Measurements from ENCODE around the gene NUTM2G. TPM values are rescaled to one million over a fixed set of nuclear protein-coding genes. Genes with fewer than 3 reads are reported as not detected.
A peak's percentile ranks its signal among the peaks of the same experiment; 100 is the strongest.
"Not testable (repeated sequence)": the region's sequence is repeated elsewhere in the genome, so short reads cannot be mapped to it uniquely, and the experiment has no call there.

The NUTM2G gene
- not detected for total RNA-seq
- polyA plus RNA-seq, result under 1 TPM in 1 of 2 donors, not detected in 1; 0.08 TPM

DNA sequence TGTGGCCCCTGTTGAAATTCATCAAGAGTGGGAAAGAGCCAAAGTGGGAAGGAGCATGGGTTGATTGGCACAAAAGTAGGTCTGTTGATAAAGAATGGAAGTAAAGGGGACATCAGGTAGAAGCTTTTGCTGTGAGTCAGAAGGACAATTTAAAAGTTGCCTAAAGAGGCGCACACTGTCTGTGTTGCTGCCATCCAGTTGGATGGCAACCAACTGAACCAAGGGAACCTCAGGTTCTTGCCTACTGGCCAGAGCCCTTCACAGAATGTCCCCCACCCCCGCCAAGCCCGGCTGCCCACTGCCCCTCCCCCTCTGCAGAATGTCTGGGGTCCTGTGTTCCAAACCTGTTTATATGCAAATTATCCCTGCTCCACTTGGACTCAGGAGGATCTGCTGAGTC, at the start of gene NUTM2G:
TSS of gene NUTM2G (plus strand) at position 301 of the 400 bp plus-strand sequence. CDS start 182 bp downstream, outside the sequence.
- H3K9me3 Mint-ChIP-seq; H3K27ac ChIP-seq (ENCODE audit: low read depth, low read length); POLR2A ChIA-PET (ENCODE audit: partially characterized antibody); H3K9me3 ChIP-seq (ENCODE audit: control insufficient read depth in 1 of 2, low read length in 2 of 2); DNase-seq; H3K4me1 ChIP-seq (ENCODE audit: insufficient read depth, low read length); intact Hi-C loops (cut with micrococcal nuclease); H3K4me1 Mint-ChIP-seq; H3K27me3 Mint-ChIP-seq; H3K27ac Mint-ChIP-seq; CTCF ChIA-PET (ENCODE audit: partially characterized antibody); H3K27me3 ChIP-seq (ENCODE audit: insufficient read depth, low read length); H3K4me3 ChIP-seq (ENCODE audit: low read length in 2 of 2); H3K4me3 Mint-ChIP-seq; H3K36me3 Mint-ChIP-seq; H3K36me3 ChIP-seq (ENCODE audit: insufficient read depth, low read length): not testable (repeated sequence)

- Histone ChIP-seq H3K4me1 (ENCODE audit: insufficient read depth, low read length) (no peaks in the 10 kb centered on the region), H3K4me3 (ENCODE audit: low read length in 2 of 2) (no peak overlapping the region), H3K27ac (ENCODE audit: low read depth, low read length) (no peak overlapping the region), H3K9me3 (ENCODE audit: control insufficient read depth in 1 of 2, low read length in 2 of 2) (no peaks in the 10 kb centered on the region), H3K27me3 (ENCODE audit: insufficient read depth, low read length) (no peaks in the 10 kb centered on the region), H3K36me3 (ENCODE audit: insufficient read depth, low read length) (no peaks in the 10 kb centered on the region)
- no peak overlapping the region for H3K4me3 Mint-ChIP-seq
- H3K9me3 Mint-ChIP-seq, result peaks cover 0 to 5% (median 3%) of the 10 kb centered on the region in 8 donors
- no peak overlapping the region for H3K27ac Mint-ChIP-seq
- H3K27me3 Mint-ChIP-seq, result peaks cover 2 to 3% of the 10 kb centered on the region in 2 donors
- H3K36me3 Mint-ChIP-seq, result peaks cover 8 to 27% of the 10 kb centered on the region in 2 donors
- intact Hi-C loops (cut with micrococcal nuclease), result no loop called here
- POLR2A ChIA-PET (ENCODE audit: partially characterized antibody), result no interaction called here
- no peaks in the 10 kb centered on the region for H3K4me1 Mint-ChIP-seq
- CTCF ChIA-PET (ENCODE audit: partially characterized antibody), result no interaction called here
- no peak for DNase-seq
These were observed 44.7 kb upstream of the NUTM2G start for GRCh38 chr9:96883922-96884321.

DNA sequence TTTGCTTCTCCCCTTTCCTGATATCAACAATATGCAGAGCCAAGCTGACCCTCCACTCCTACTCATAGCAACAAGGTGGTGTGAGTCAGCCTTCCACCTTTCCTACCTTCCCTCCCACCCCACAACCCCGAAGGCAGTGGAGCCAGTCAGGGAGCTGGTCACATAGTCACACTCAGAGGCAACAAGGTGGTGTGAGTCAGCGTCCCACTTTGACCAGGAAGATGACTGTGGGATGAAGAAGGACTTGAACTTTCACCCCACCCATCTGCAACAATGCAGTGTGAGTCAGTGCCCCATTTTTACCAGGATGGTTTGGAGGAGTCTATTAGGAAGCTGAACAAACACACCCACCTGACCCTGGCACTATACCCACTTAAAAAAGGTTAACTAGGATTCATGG, 44.2 kb upstream of the NUTM2G start:
- H3K4me3 Mint-ChIP-seq, result no peak overlapping the region
- H3K4me1 Mint-ChIP-seq, result no peaks in the 10 kb centered on the region

GRCh38 chr9:96885424-96885823, 43.2 kb upstream of the NUTM2G start:
- Mint-ChIP-seq H3K36me3 (peaks cover 12 to 34% of the 10 kb centered on the region in 2 donors), H3K4me1 (no peaks in the 10 kb centered on the region), H3K4me3 (peak overlapping the region in 1 of 8 donors; percentile 21), H3K27me3 (no peaks in the 10 kb centered on the region), H3K27ac (no peak overlapping the region), H3K9me3 (peaks cover 0 to 4% (median 3%) of the 10 kb centered on the region in 8 donors)
- POLR2A ChIA-PET (ENCODE audit: partially characterized antibody), result no interaction called here
- no peak overlapping the region for H3K4me3 ChIP-seq (ENCODE audit: low read length in 2 of 2)
- H3K4me1 ChIP-seq (ENCODE audit: insufficient read depth, low read length), result no peaks in the 10 kb centered on the region
- DNase-seq, result no peak
- H3K9me3 ChIP-seq (ENCODE audit: control insufficient read depth in 1 of 2, low read length in 2 of 2), result no peaks in the 10 kb centered on the region
- intact Hi-C loops (cut with micrococcal nuclease), result no loop called here
- H3K27me3 ChIP-seq (ENCODE audit: insufficient read depth, low read length), result no peaks in the 10 kb centered on the region
- no peak overlapping the region for H3K27ac ChIP-seq (ENCODE audit: low read depth, low read length)
- CTCF ChIA-PET (ENCODE audit: partially characterized antibody), result interaction anchor here (1.1 kb wide), 1 partner anchor 29 kb away, joined by 3 read pairs; no protein-coding TSS in a partner anchor
- no peaks in the 10 kb centered on the region for H3K36me3 ChIP-seq (ENCODE audit: insufficient read depth, low read length)

More for the DNA sequence above, 44.2 kb upstream of the NUTM2G start:
- Histone ChIP-seq H3K4me1 (ENCODE audit: insufficient read depth, low read length) (no peaks in the 10 kb centered on the region), H3K36me3 (ENCODE audit: insufficient read depth, low read length) (no peaks in the 10 kb centered on the region), H3K4me3 (ENCODE audit: low read length in 2 of 2) (no peak overlapping the region), H3K27ac (ENCODE audit: low read depth, low read length) (no peak overlapping the region), H3K27me3 (ENCODE audit: insufficient read depth, low read length) (no peaks in the 10 kb centered on the region), H3K9me3 (ENCODE audit: control insufficient read depth in 1 of 2, low read length in 2 of 2) (no peaks in the 10 kb centered on the region)
- Mint-ChIP-seq H3K36me3 (peaks cover 10 to 27% of the 10 kb centered on the region in 2 donors), H3K9me3 (peaks cover 0 to 5% (median 3%) of the 10 kb centered on the region in 8 donors), H3K27me3 (peaks cover 0 to 2% of the 10 kb centered on the region in 2 donors), H3K27ac (no peak overlapping the region)
- intact Hi-C loops (cut with micrococcal nuclease), result no loop called here
- no peak for DNase-seq
- POLR2A ChIA-PET (ENCODE audit: partially characterized antibody), result no interaction called here
- CTCF ChIA-PET (ENCODE audit: partially characterized antibody), result no interaction called here

DNA sequence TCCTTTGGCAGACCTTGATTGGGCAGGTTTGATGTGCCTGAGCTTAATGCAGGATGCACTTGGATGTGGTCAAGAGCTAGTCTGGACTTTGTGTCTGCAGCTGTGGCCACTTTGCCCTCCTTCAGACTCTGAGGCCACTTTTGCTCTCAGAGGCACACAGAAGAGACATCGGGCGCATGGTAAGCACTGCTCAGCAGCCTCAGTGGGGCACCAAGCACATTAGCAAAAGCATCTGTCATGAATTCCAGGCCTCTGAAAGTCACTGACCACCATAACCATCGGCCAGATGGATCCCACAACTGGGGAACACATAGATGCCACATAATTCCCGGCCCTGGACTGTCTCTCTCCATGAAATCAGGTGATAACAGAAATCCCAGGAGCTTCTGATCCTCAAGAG, 40.1 kb upstream of the NUTM2G start:
- ChIA-PET CTCF (ENCODE audit: partially characterized antibody) (interaction anchor here (0.7 to 1.2 kb wide), 2 partner anchors 11 to 32 kb away, joined by 3 read pairs; no protein-coding TSS in a partner anchor), POLR2A (ENCODE audit: partially characterized antibody) (no interaction called here)
- Mint-ChIP-seq H3K4me3 (no peak overlapping the region), H3K27me3 (no peaks in the 10 kb centered on the region), H3K36me3 (peaks cover 34 to 45% of the 10 kb centered on the region in 2 donors), H3K27ac (no peak overlapping the region), H3K4me1 (no peaks in the 10 kb centered on the region), H3K9me3 (peaks cover 0 to 3% (median 0%) of the 10 kb centered on the region in 8 donors)
- Histone ChIP-seq H3K36me3 (ENCODE audit: insufficient read depth, low read length) (no peaks in the 10 kb centered on the region), H3K27me3 (ENCODE audit: insufficient read depth, low read length) (no peaks in the 10 kb centered on the region), H3K27ac (ENCODE audit: low read depth, low read length) (no peak overlapping the region), H3K9me3 (ENCODE audit: control insufficient read depth in 1 of 2, low read length in 2 of 2) (no peaks in the 10 kb centered on the region), H3K4me3 (ENCODE audit: low read length in 2 of 2) (no peak overlapping the region), H3K4me1 (ENCODE audit: insufficient read depth, low read length) (no peaks in the 10 kb centered on the region)
- intact Hi-C loops (cut with micrococcal nuclease), result no loop called here
- DNase-seq, result no peak

GRCh38 chr9:96892131-96892530, 36.5 kb upstream of the NUTM2G start:
- ChIA-PET POLR2A (ENCODE audit: partially characterized antibody) (no interaction called here), CTCF (ENCODE audit: partially characterized antibody) (no interaction called here)
- no peaks in the 10 kb centered on the region for H3K4me1 Mint-ChIP-seq
- no peak for DNase-seq
- Histone ChIP-seq H3K4me3 (ENCODE audit: low read length in 2 of 2) (no peak overlapping the region), H3K36me3 (ENCODE audit: insufficient read depth, low read length) (no peaks in the 10 kb centered on the region), H3K27me3 (ENCODE audit: insufficient read depth, low read length) (no peaks in the 10 kb centered on the region), H3K27ac (ENCODE audit: low read depth, low read length) (no peak overlapping the region), H3K9me3 (ENCODE audit: control insufficient read depth in 1 of 2, low read length in 2 of 2) (no peaks in the 10 kb centered on the region), H3K4me1 (ENCODE audit: insufficient read depth, low read length) (no peaks in the 10 kb centered on the region)
- no peak overlapping the region for H3K4me3 Mint-ChIP-seq
- intact Hi-C loops (cut with micrococcal nuclease), result no loop called here
- H3K9me3 Mint-ChIP-seq, result peaks cover 0 to 5% (median 2%) of the 10 kb centered on the region in 8 donors
- H3K27me3 Mint-ChIP-seq, result no peaks in the 10 kb centered on the region
- H3K36me3 Mint-ChIP-seq, result peaks cover 56 to 59% of the 10 kb centered on the region in 2 donors
- H3K27ac Mint-ChIP-seq, result no peak overlapping the region

- H3K4me3 Mint-ChIP-seq; H3K27ac ChIP-seq (ENCODE audit: low read depth, low read length); intact Hi-C loops (cut with micrococcal nuclease); H3K36me3 ChIP-seq (ENCODE audit: insufficient read depth, low read length); CTCF ChIA-PET (ENCODE audit: partially characterized antibody); H3K4me3 ChIP-seq (ENCODE audit: low read length in 2 of 2); H3K27ac Mint-ChIP-seq; H3K9me3 ChIP-seq (ENCODE audit: control insufficient read depth in 1 of 2, low read length in 2 of 2); H3K27me3 ChIP-seq (ENCODE audit: insufficient read depth, low read length); POLR2A ChIA-PET (ENCODE audit: partially characterized antibody); H3K9me3 Mint-ChIP-seq; H3K4me1 Mint-ChIP-seq; DNase-seq; H3K4me1 ChIP-seq (ENCODE audit: insufficient read depth, low read length); H3K27me3 Mint-ChIP-seq: not testable (repeated sequence)
- H3K36me3 Mint-ChIP-seq, result peaks cover 27 to 35% of the 10 kb centered on the region in 2 donors
These were observed 28.6 kb upstream of the NUTM2G start for GRCh38 chr9:96900010-96900409.
